AG04449 (cell line): ENCODE results near the gene BCAS4.

ENCODE experiments used
- CTCF ChIA-PET: fragments of 350-600 bp; formaldehyde crosslinking; extraction: SDS; loops from one replicate; lab custom pipeline; 2021; ENCODE audit warnings: antibody characterized with exemption; lab: Yijun Ruan, JAX
- POLR2A ChIA-PET: fragments of 400-600, 350-600 bp; formaldehyde crosslinking; extraction: SDS; loops from one replicate; lab custom pipeline; 2020; ENCODE audit warnings: antibody characterized with exemption, inconsistent platforms; lab: Yijun Ruan, JAX
- DNase-seq: peaks from one replicate; pipeline ENCODE4 v3.0.0-alpha.2; 2010; ENCODE audit warnings: low read depth, low spot score
- H3K4me3 ChIP-seq: 2 replicates; pipeline ENCODE4 v1.5.1; 2011; ENCODE audit warnings: low read depth, mild to moderate bottlenecking, control low read depth, low read length
- CTCF ChIP-seq: IDR thresholded peaks from one replicate; pipeline ENCODE4 v1.5.1; 2011; ENCODE audit warnings: mild to moderate bottlenecking, moderate library complexity, low read length, control low read depth, inconsistent platforms; ENCODE audit not compliant: insufficient read depth; ENCODE audit errors: missing control alignments

The BCAS4 gene

GRCh38 chr20:50926530-50926929 is 131.7 kb downstream of the BCAS4 start:
- DNase-seq = no peak
- ChIA-PET CTCF (interaction anchor here (1.0 to 17.0 kb wide), 6 partner anchors 13 to 133 kb away, joined by 3 to 332 read pairs (median 50); partner anchors contain the start of gene BCAS4), POLR2A (interaction anchor here (1.1 kb wide), 1 partner anchor 10 kb away, joined by 3 read pairs; no protein-coding TSS in a partner anchor)
- no peak for TF ChIP-seq CTCF
- no peak overlapping the region for H3K4me3 ChIP-seq
